HepG2 (cell line): Measurements from ENCODE around the gene GARIN5A.

Experiments used
- POLR2A ChIP-seq, 2 experiments: IDR thresholded peaks; 2 replicates each; pipeline ENCODE4 v1.6.1; 2011; ENCODE audit warnings: low read depth in 2 of 2, low read length in 2 of 2, mild to moderate bottlenecking in 1 of 2, moderate library complexity in 1 of 2; ENCODE audit not compliant: insufficient read depth in 1 of 2
- POLR2AphosphoS5 ChIP-seq: IDR thresholded peaks from 2 replicates; pipeline ENCODE4 v1.6.1; 2012; ENCODE audit warnings: low read depth, low read length
- ZBTB1 ChIP-seq: sonication (generic); formaldehyde crosslinking; IDR thresholded peaks from 2 replicates; pipeline ENCODE4 v1.4.0; 2020; ENCODE audit warnings: missing genetic modification reagents, borderline replicate concordance
- ZNF768 ChIP-seq: sonication (generic); formaldehyde crosslinking; IDR thresholded peaks from 2 replicates; pipeline ENCODE4 v1.4.0; 2020; ENCODE audit warnings: missing genetic modification reagents

DNA sequence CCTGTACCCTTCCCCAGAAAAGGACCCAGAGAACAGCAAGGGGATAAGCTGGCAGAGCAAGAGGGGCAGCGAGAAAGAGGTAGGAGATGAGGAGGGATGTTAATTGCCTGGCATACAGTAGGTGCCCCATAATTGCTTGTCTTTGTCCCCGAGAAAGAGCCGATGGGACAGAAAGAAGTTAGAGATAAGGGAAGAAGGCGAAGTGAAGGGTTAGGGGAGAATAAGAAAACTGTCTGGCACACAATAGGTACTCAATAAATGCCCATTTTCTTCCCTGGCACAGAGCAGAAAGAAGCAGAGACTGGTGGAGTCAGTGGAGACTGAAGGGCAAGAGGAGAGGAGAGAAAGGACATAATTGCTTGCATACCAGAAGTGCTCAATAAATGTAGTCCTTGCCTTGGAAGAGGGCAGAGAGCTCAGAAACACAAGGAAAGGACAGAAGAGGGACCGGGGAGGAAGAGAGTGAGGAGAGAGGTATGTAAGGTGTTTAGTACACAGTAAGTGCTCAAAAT is 18.4 kb upstream of the GARIN5A start:
- TF ChIP-seq POLR2AphosphoS5 (no peak), ZNF768 (no peak), POLR2A (IDR thresholded peaks at IDR 0.05; ENCODE audit: insufficient read depth in 1 of 2, low read depth in 2 of 2, low read length in 2 of 2) (no peak), ZBTB1 (CRISPR knock-in tag) (no peak)
